Fibroblast of pulmonary artery (primary cell): Measurements from ENCODE around the gene CILP2.

Source experiments
- DNase-seq: peaks from one replicate; pipeline ENCODE4 v3.0.0-alpha.2; 2010; ENCODE audit warnings: low read depth
- H3K4me3 ChIP-seq: replicated peaks from 2 replicates; pipeline ENCODE4 v1.5.1; 2011; ENCODE audit warnings: low read depth, mild to moderate bottlenecking, control low read depth, low read length, moderate library complexity
- TF ChIP-seq, protein P1 (sequence below): IDR thresholded peaks from 2 replicates; pipeline ENCODE4 v1.5.1; 2011; ENCODE audit warnings: mild to moderate bottlenecking, control low read depth, low read length, inconsistent platforms; ENCODE audit errors: missing control alignments

The CILP2 gene

DNA sequence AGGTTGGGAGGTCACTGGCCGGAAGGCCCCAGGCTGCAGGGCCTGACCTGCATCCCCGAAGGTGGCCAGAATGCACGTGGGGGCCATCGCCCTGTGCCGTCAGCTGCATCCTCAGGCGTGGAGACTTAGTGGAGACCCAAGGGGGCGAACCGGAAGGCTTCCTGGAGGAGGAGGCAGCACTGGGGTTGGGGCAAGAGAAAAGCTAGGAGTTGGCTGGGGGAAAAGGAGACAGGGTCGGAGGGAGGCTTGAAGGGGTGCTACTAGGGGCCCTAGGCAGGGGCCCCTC lies 10.8 kb upstream of the CILP2 start:
- no peak for DNase-seq

DNA sequence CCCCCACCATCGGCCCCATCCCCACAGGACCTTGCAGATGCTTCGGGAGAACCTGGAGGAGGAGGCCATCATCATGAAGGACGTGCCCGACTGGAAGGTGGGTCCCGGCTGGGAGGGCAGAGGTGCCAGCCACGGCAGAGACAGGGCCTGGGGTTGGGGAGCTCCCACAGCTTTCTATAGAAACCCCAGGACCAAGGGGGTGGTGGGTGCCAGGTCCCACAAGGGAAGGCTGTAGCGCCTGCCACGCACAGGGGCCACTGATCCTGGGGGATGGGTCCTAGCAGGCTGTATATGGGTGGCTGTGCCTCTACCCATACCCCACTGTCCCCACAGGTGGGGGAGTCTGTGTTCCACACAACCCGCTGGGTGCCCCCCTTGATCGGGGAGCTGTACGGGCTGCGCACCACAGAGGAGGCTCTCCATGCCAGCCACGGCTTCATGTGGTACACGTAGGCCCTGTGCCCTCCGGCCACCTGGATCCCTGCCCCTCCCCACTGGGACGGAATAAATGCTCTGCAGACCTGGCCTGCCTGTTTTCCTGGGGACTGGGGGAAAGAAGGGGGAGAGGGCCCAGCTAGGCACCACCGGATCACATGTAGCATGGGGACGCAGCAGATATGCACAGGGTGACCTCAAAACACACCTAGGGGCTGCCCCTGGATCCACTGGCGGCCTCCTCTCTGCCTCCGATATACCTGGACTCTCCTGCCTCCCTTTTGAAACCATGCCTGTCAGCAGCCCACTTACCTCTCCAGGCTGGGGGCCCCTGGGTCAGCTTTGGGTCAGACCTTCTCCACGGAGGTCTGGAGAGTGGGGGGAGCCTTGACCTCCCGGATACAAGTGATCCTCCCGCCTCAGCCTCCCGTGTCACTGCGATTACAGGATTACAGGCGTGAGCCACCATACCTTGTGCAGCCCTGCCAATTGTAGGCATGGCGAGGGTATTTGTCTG lies 10.1 kb upstream of the CILP2 start:
- TF ChIP-seq, protein P1, sequence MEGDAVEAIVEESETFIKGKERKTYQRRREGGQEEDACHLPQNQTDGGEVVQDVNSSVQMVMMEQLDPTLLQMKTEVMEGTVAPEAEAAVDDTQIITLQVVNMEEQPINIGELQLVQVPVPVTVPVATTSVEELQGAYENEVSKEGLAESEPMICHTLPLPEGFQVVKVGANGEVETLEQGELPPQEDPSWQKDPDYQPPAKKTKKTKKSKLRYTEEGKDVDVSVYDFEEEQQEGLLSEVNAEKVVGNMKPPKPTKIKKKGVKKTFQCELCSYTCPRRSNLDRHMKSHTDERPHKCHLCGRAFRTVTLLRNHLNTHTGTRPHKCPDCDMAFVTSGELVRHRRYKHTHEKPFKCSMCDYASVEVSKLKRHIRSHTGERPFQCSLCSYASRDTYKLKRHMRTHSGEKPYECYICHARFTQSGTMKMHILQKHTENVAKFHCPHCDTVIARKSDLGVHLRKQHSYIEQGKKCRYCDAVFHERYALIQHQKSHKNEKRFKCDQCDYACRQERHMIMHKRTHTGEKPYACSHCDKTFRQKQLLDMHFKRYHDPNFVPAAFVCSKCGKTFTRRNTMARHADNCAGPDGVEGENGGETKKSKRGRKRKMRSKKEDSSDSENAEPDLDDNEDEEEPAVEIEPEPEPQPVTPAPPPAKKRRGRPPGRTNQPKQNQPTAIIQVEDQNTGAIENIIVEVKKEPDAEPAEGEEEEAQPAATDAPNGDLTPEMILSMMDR: no peak
- no peak for DNase-seq
- no peak overlapping the region for H3K4me3 ChIP-seq

More for the DNA sequence above, 10.8 kb upstream of the CILP2 start:
- no peak overlapping the region for H3K4me3 ChIP-seq
- TF ChIP-seq, protein P1: no peak

DNA sequence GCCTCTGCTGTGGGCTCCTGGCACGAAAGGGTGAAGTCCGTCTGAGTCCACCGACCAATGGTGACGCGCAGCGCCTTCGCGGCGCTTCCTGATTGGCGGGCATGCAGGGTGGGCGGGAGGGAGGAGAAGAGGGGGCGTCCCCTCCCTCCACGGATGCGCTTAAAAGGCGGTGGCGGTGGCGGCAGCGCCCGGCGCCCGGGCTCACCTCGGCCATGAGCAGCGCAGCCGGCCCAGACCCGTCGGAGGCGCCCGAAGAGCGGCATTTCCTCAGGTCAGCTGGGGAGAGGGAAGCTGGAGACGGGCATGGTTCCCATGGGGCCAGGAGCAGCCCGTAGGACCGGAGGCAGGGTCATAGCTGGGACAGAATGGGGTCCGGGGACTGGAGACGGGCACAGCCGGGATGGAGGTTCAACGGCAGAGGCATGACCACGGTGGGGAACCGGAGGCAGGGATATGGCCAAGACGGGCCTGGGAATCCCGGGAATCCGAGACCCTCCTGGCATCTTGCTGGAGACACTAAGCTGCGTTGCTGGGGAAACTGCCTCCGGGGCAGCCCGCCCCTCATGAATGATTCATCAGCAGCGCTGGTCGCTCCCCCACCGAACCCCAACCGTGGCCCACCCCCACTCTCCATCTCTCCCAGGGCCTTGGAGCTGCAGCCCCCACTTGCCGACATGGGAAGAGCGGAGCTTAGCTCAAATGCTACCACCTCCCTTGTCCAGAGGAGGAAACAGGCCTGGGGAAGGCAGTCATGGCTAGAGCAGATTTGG lies 9.2 kb upstream of the CILP2 start, which contains the start of gene YJEFN3:
Gene YJEFN3 (plus strand): TSS at position 191 of the 770 bp plus-strand sequence. CDS start 22 bp downstream, at position 213.
- TF ChIP-seq, protein P1: no peak
- no peak for DNase-seq
- H3K4me3 ChIP-seq: no peak within 1 kb of the TSS

DNA sequence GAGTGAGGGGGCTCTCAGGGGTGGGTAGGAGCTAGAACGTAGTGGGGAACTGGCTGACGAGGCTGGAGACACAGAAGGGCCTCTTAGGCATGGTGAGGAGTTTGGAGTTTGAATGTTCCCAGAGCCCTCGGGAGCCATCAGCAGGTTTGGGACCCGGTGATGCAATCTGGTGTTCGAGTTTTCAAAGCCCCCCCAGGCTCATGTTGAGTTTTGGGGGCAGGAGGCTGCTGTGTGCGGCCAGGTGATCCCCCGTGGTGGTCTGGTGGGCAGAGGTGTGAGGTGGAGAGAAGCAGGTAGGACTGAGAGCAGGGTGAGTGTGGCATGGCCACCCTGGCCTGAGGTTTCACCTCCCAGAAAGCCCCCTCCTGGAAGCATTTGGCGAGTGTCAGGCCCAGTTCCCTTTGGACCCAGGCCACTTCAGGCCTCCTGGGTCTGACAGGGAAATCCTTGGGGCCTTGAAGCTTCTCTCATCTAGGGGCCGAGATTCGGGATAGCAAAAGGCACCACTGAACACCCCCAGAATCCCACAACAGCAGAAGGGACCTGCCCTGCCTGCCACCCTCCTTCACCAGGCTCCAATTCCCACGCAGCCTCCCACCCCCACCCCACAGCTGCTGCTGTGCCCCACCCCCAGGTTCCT lies 8.2 kb upstream of the CILP2 start:
- TF ChIP-seq, protein P1: no peak
- no peak overlapping the region for H3K4me3 ChIP-seq
- no peak for DNase-seq

DNA sequence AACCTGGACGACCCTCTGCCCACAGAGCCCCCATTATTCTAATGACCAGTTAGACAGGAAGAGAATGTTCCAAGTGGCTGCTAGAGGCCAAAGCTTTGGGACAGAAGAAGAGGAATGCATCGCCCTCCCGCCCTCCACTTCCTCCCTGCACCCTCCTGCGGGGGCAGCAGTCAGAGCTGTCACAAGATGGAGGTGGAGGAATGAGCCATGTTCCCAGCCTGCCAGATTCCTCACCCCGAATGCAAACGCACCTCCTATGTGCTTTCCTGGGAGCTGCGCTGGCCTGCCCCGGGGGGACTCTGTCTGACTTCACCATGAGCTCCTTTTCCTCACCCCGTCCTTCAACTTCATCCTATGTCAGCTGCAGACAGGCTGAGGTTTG lies 7.7 kb upstream of the CILP2 start:
- peak; percentile 32 for DNase-seq
- TF ChIP-seq, protein P1: no peak
- H3K4me3 ChIP-seq: no peak overlapping the region

DNA sequence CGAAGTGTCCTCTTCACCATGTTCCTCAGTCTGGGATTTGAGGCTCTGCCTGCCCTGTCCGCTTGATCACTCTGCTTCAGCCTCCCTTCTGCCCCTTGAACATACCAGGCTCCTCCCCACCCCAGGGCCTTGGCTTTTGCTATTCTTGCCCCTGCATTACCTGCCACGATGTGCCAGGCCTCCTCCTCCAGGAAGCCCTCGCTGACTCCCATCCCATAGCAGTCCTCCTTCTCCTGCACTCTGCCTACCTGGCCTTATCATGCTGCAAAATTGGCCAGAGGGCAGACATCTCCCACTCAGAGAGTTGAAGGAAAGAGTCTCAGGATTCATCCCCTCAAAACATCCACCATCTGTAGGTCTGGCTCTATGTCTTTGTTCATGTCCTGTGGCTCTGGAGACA lies 7.2 kb upstream of the CILP2 start:
- no peak overlapping the region for H3K4me3 ChIP-seq
- DNase-seq: no peak
- TF ChIP-seq, protein P1: no peak
